Large intestine (tissue), 3 donors: Measurements from ENCODE around the gene SH3PXD2A. TPM values are rescaled to one million over a fixed set of nuclear protein-coding genes. Genes with fewer than 3 reads are reported as not detected.
"Not testable (repeated sequence)": the region's sequence is repeated elsewhere in the genome, so short reads cannot be mapped to it uniquely, and the experiment has no call there.

Source experiments
- DNase-seq, 2 donors: peaks; one replicate each; pipeline versions ENCODE4 v3.0.0 to v3.0.0-alpha.2; 2013
- H3K27ac ChIP-seq: one replicate; pipeline ENCODE4 v1.5.1; 2013; ENCODE audit warnings: low read length
- H3K27me3 ChIP-seq: 2 replicates; pipeline ENCODE4 v1.6.1; 2013; ENCODE audit warnings: low read length; ENCODE audit not compliant: control insufficient read depth, insufficient read depth
- H3K36me3 ChIP-seq: 2 replicates; pipeline ENCODE4 v1.6.1; 2013; ENCODE audit warnings: low read length; ENCODE audit not compliant: control insufficient read depth, insufficient read depth
- H3K4me1 ChIP-seq: one replicate; pipeline ENCODE4 v1.6.1; 2013; ENCODE audit warnings: low read length; ENCODE audit not compliant: control insufficient read depth, insufficient read depth
- H3K4me3 ChIP-seq: one replicate; pipeline ENCODE4 v1.5.1; 2013; ENCODE audit warnings: low read length
- H3K9me3 ChIP-seq: one replicate; pipeline ENCODE4 v1.6.1; 2013; ENCODE audit warnings: mild to moderate bottlenecking, low read depth, low read length, moderate library complexity; ENCODE audit not compliant: control insufficient read depth
- WGBS: methylation state at CpG from one replicate; pipeline ENCODE4 v1.1.5; 2013; ENCODE audit warnings: low lambda C conversion rate; ENCODE audit not compliant: insufficient coverage; 5-methylcytosine and 5-hydroxymethylcytosine counted together
- polyA plus RNA-seq: library from polyadenylated mRNA; unstranded; fragments of 120-200 nt; gene quantifications from one replicate; pipeline ENCODE4 v1.2.1, GENCODE V29; 2013

SH3PXD2A gene
- polyA plus RNA-seq, 1 donor, result 32.0 TPM

- H3K36me3 ChIP-seq, result no peaks in the 10 kb centered on the region
- 43% methylated on average over 1 of the region's 3 CpGs for WGBS
- H3K9me3 ChIP-seq, result no peaks in the 10 kb centered on the region
- H3K4me1 ChIP-seq, result peaks cover 18% of the 10 kb centered on the region
- no peaks in the 10 kb centered on the region for H3K27me3 ChIP-seq
- H3K4me3 ChIP-seq, result no peak overlapping the region
- no peak for DNase-seq
- no peak overlapping the region for H3K27ac ChIP-seq
Measured at GRCh38 chr10:103822800-103823199, 32.6 kb downstream of the SH3PXD2A start.

GRCh38 chr10:103822107-103822716 is 33.2 kb downstream of the SH3PXD2A start:
- Histone ChIP-seq H3K36me3 (no peaks in the 10 kb centered on the region), H3K4me3 (no peak overlapping the region), H3K9me3 (no peaks in the 10 kb centered on the region), H3K27me3 (no peaks in the 10 kb centered on the region), H3K27ac (no peak overlapping the region), H3K4me1 (peaks cover 18% of the 10 kb centered on the region)
- no peak for DNase-seq
- WGBS, result 100% methylated on average over 1 of the region's 5 CpGs

GRCh38 chr10:103820101-103821062 is 35.0 kb downstream of the SH3PXD2A start:
- H3K4me1 ChIP-seq, result peaks cover 18% of the 10 kb centered on the region
- no peaks in the 10 kb centered on the region for H3K9me3 ChIP-seq
- no peak overlapping the region for H3K27ac ChIP-seq
- H3K4me3 ChIP-seq, result no peak overlapping the region
- H3K36me3 ChIP-seq, result no peaks in the 10 kb centered on the region
- H3K27me3 ChIP-seq, result no peaks in the 10 kb centered on the region
- WGBS, result no CpG with 5 or more reads among the region's 19 CpGs
- no peak for DNase-seq

DNA sequence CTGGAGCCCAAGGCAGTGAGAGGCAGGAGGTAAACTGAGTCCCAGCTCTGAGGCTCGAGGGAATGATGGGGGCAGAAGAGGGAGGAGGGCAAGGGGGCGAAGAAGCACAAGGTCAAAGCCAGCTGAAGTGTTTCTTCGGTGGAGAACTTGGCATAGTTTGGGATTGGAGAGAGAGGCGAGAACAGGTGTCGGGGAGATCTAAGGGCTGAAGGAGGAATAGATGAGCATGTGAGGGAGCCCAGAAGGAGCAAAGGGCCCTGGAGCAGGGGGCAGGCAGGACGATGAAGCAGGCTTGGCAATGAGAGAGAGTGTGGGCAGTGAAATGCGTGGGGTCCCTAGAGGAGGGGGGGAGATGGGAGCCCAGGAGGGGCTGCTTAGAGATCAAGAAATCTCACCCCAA is 35.9 kb downstream of the SH3PXD2A start:
- no peak for DNase-seq
- no CpG with 5 or more reads among the region's 7 CpGs for WGBS

GRCh38 chr10:103818765-103819374 is 36.5 kb downstream of the SH3PXD2A start:
- Histone ChIP-seq H3K9me3 (no peaks in the 10 kb centered on the region), H3K36me3 (no peaks in the 10 kb centered on the region), H3K4me1 (peaks cover 31% of the 10 kb centered on the region), H3K27me3 (no peaks in the 10 kb centered on the region), H3K27ac (no peak overlapping the region), H3K4me3 (no peak overlapping the region)
- WGBS, result 8% methylated on average over 2 of the region's 6 CpGs
- DNase-seq, result no peak

More for the DNA sequence above, 35.9 kb downstream of the SH3PXD2A start:
- Histone ChIP-seq H3K4me1 (peaks cover 24% of the 10 kb centered on the region), H3K27ac (no peak overlapping the region), H3K27me3 (no peaks in the 10 kb centered on the region), H3K4me3 (no peak overlapping the region), H3K9me3 (no peaks in the 10 kb centered on the region), H3K36me3 (no peaks in the 10 kb centered on the region)

GRCh38 chr10:103818105-103818504 is 37.3 kb downstream of the SH3PXD2A start:
- H3K4me1 ChIP-seq, result peaks cover 38% of the 10 kb centered on the region
- H3K27me3 ChIP-seq, result no peaks in the 10 kb centered on the region
- WGBS, result 83% methylated on average over 1 of the region's 3 CpGs
- H3K4me3 ChIP-seq, result no peak overlapping the region
- H3K27ac ChIP-seq, result no peak overlapping the region
- H3K36me3 ChIP-seq, result no peaks in the 10 kb centered on the region
- H3K9me3 ChIP-seq, result no peaks in the 10 kb centered on the region
- no peak for DNase-seq

DNA sequence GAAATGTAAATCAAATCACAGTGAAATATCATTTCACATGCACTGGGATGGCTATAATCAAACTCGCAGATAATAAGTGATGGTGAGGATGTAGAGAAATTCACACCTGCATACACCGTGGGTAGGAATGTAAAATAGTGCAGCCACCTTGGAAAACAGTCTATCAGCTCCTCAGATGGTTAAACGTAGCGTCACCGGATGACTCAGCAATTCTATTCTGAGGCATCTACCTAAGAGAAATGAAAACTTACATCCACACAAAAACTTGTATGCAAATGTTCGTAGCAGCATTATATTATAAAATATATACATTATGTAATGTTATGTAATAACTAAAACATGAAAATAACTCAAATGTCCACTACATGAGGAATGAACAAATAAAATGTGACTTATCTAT is 38.9 kb downstream of the SH3PXD2A start:
- WGBS, result no CpG with 5 or more reads among the region's 6 CpGs
- no peak for DNase-seq
- no peaks in the 10 kb centered on the region for H3K27me3 ChIP-seq
- no peaks in the 10 kb centered on the region for H3K9me3 ChIP-seq
- no peak overlapping the region for H3K4me3 ChIP-seq
- no peak overlapping the region for H3K27ac ChIP-seq
- H3K36me3 ChIP-seq, result no peaks in the 10 kb centered on the region
- H3K4me1 ChIP-seq, result peaks cover 54% of the 10 kb centered on the region

DNA sequence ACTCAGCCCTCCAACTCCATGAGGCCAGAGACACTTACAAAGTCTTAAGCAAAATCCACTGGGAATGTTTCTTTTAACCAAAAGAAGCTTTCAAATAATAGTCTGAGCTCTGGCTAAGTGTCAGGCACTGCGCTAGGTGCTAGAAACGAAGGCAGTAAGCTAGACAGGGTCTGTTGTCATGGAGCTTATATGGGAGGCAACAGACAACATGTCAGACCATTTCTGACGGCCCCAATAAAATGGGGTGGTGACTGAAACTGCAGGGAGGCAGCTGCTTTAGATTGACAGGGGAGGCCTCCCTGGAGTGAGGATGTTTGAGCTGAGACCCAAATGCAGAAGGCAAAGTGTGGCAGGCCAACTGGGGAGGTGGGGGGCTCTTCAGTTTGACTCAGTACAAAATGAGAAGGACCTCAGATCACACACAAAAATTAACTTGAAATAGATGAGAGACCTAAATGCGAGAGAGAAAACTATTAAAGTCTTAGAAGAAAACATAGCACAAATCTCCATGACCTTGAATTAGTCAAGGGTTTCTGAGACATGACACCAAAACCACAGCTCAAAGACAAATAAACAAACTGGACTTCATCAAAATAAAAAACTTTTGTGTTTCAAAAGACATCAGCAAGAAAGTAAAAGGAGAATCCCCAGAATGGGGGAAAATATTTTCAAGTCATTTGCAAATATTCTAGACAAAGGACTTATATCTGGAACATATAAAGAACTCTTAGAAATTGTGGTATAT is 40.6 kb downstream of the SH3PXD2A start:
- 80% methylated on average over 1 of the region's 4 CpGs for WGBS
- Histone ChIP-seq H3K9me3 (no peaks in the 10 kb centered on the region), H3K4me3 (no peak overlapping the region), H3K36me3 (no peaks in the 10 kb centered on the region), H3K27me3 (no peaks in the 10 kb centered on the region), H3K27ac (peak overlapping the region; percentile 79), H3K4me1 (peaks cover 53% of the 10 kb centered on the region)
- DNase-seq, result peak; percentile 80 to 90

- H3K9me3 ChIP-seq, result no peaks in the 10 kb centered on the region
- peak overlapping the region; percentile 79 for H3K27ac ChIP-seq
- 40% methylated on average over 1 of the region's 7 CpGs for WGBS
- H3K4me1 ChIP-seq, result peaks cover 47% of the 10 kb centered on the region
- DNase-seq, result peak in 1 of 2 donors; percentile 80
- H3K27me3 ChIP-seq, result no peaks in the 10 kb centered on the region
- H3K4me3 ChIP-seq, result no peak overlapping the region
- H3K36me3 ChIP-seq, result no peaks in the 10 kb centered on the region
Measured at GRCh38 chr10:103814105-103814504, 41.3 kb downstream of the SH3PXD2A start.

GRCh38 chr10:103813312-103813711 is 42.1 kb downstream of the SH3PXD2A start:
- peak overlapping the region; percentile 79 for H3K27ac ChIP-seq
- DNase-seq, H3K27me3 ChIP-seq, H3K36me3 ChIP-seq, H3K9me3 ChIP-seq, H3K4me3 ChIP-seq: not testable (repeated sequence)
- WGBS, result no CpG with 5 or more reads among the region's 4 CpGs
- H3K4me1 ChIP-seq, result peaks cover 40% of the 10 kb centered on the region
